CD14-positive monocyte (primary cell): Measurements from ENCODE around the gene FKBP4. TPM values are rescaled to one million over a fixed set of nuclear protein-coding genes. Genes with fewer than 3 reads are reported as not detected.

Experiments used
- DNase-seq, 3 donors: peaks; one replicate each; pipeline ENCODE4 v3.0.0-alpha.2; 2011 to 2022
- H2AFZ ChIP-seq: 2 replicates; pipeline ENCODE4 v1.6.0; 2012; ENCODE audit warnings: mild to moderate bottlenecking, low read depth, low read length, inconsistent platforms; ENCODE audit not compliant: insufficient read depth, poor library complexity, severe bottlenecking
- H3K27ac ChIP-seq, 2 donors: 1 replicate in 1 of 2; 2 replicates in 1 of 2; pipeline ENCODE4 v1.5.1; 2012 to 2013; ENCODE audit warnings: low read length in 2 of 2, control low read depth in 1 of 2, inconsistent platforms in 1 of 2, low read depth in 1 of 2, mild to moderate bottlenecking in 1 of 2
- H3K27me3 ChIP-seq, 2 donors: one replicate each; pipeline versions ENCODE4 v1.6.0 to v1.6.1; 2011 to 2013; ENCODE audit warnings: low read length in 2 of 2; ENCODE audit not compliant: control insufficient read depth in 2 of 2, insufficient read depth in 2 of 2
- H3K36me3 ChIP-seq, 2 donors: replicated peaks in 1 of 2; 1 replicate in 1 of 2; 2 replicates in 1 of 2; pipeline versions ENCODE4 v1.5.1 to v1.6.1; 2012 to 2013; ENCODE audit warnings: low read length in 2 of 2, control low read depth in 1 of 2, inconsistent platforms in 1 of 2, mild to moderate bottlenecking in 1 of 2; ENCODE audit not compliant: insufficient read depth in 2 of 2, control insufficient read depth in 1 of 2
- H3K4me1 ChIP-seq, 2 donors: 1 replicate in 1 of 2; 2 replicates in 1 of 2; pipeline versions ENCODE4 v1.5.1 to v1.6.1; 2012 to 2013; ENCODE audit warnings: low read length in 2 of 2, control low read depth in 1 of 2, inconsistent platforms in 1 of 2, mild to moderate bottlenecking in 1 of 2, moderate library complexity in 1 of 2; ENCODE audit not compliant: insufficient read depth in 2 of 2, control insufficient read depth in 1 of 2
- H3K4me2 ChIP-seq: replicated peaks from 2 replicates; pipeline ENCODE3; 2012; ENCODE audit warnings: low read length, moderate library complexity, mild to moderate bottlenecking; ENCODE audit not compliant: poor library complexity, severe bottlenecking; ENCODE audit errors: extremely low read depth
- H3K4me3 ChIP-seq, 3 experiments: fragments of 200-600 bp in 1 of 3; sonication (generic) in 1 of 3; replicated peaks in 1 of 3; 1 replicate in 2 of 3; 2 replicates in 1 of 3; pipeline ENCODE4 v1.5.1; 2011 to 2013; ENCODE audit warnings: low read length in 3 of 3, mild to moderate bottlenecking in 3 of 3, control low read depth in 2 of 3, low read depth in 2 of 3, inconsistent platforms in 1 of 3, moderate library complexity in 1 of 3
- H3K79me2 ChIP-seq: 2 replicates; pipeline ENCODE4 v1.6.0; 2012; ENCODE audit warnings: mild to moderate bottlenecking, control low read depth, inconsistent platforms, low read length, moderate library complexity; ENCODE audit not compliant: insufficient read depth
- H3K9ac ChIP-seq: 2 replicates; pipeline ENCODE4 v1.6.0; 2017; ENCODE audit warnings: low read length, mild to moderate bottlenecking; ENCODE audit not compliant: insufficient read depth, poor library complexity, severe bottlenecking
- H3K9me3 ChIP-seq, 2 donors: replicated peaks in 1 of 2; 1 replicate in 1 of 2; 2 replicates in 1 of 2; pipeline versions ENCODE4 v1.5.1 to v1.6.1; 2012 to 2013; ENCODE audit warnings: low read length in 2 of 2, control low read depth in 1 of 2; ENCODE audit not compliant: control insufficient read depth in 1 of 2, insufficient read depth in 1 of 2
- H4K20me1 ChIP-seq: 2 replicates; pipeline ENCODE4 v1.6.0; 2012; ENCODE audit warnings: mild to moderate bottlenecking, low read length, control low read depth, moderate library complexity; ENCODE audit not compliant: insufficient read depth
- H3K27ac Mint-ChIP-seq, 7 donors: one replicate each; pipeline ENCODE4 v1.8.0; 2020; ENCODE audit warnings: mild to moderate bottlenecking in 7 of 7, mixed read lengths in 7 of 7, moderate library complexity in 6 of 7, inconsistent platforms in 2 of 7
- H3K27me3 Mint-ChIP-seq, 3 donors: one replicate each; pipeline ENCODE4 v1.8.0; 2021 to 2022; ENCODE audit warnings: low read depth in 3 of 3, mild to moderate bottlenecking in 3 of 3, mixed read lengths in 3 of 3, moderate library complexity in 3 of 3, inconsistent platforms in 1 of 3
- H3K36me3 Mint-ChIP-seq, 2 donors: one replicate each; pipeline ENCODE4 v1.8.0; 2020; ENCODE audit warnings: mixed read lengths in 2 of 2, inconsistent platforms in 1 of 2, mild to moderate bottlenecking in 1 of 2
- H3K4me1 Mint-ChIP-seq: one replicate; pipeline ENCODE4 v1.8.0; 2020; ENCODE audit warnings: mild to moderate bottlenecking, mixed read lengths
- H3K4me3 Mint-ChIP-seq, 2 donors: one replicate each; pipeline ENCODE4 v1.8.0; 2020; ENCODE audit warnings: mild to moderate bottlenecking in 2 of 2, mixed read lengths in 2 of 2, moderate library complexity in 1 of 2
- H3K9me3 Mint-ChIP-seq, 7 donors: one replicate each; pipeline ENCODE4 v1.8.0; 2020 to 2022; ENCODE audit warnings: mixed read lengths in 7 of 7, mild to moderate bottlenecking in 6 of 7, moderate library complexity in 6 of 7, inconsistent platforms in 2 of 7
- CTCF ChIP-seq: fragments of 200-600 bp; IDR thresholded peaks from one replicate; pipeline ENCODE4 v1.8.0; 2022; ENCODE audit warnings: antibody characterized with exemption, mild to moderate bottlenecking
- WGBS: methylation state at CpG from one replicate; pipeline ENCODE4 v1.1.5; 2013; ENCODE audit warnings: missing lambda C conversion rate; ENCODE audit not compliant: insufficient coverage; 5-methylcytosine and 5-hydroxymethylcytosine counted together
- intact Hi-C, 2 donors: fragments of 100-400 bp; cut with micrococcal nuclease; formaldehyde crosslinking; loops; one replicate each; pipeline versions ENCODE4 v1.15.0 to v1.15.1; 2023
- polyA plus RNA-seq, 3 donors: library from polyadenylated mRNA; depleted of rRNA in 1 of 3; unstranded in 2 of 3; stranded (reverse) in 1 of 3; fragments of 300-500 nt in 2 of 3; fragments of >200 nt in 1 of 3; fragmentation: Illumina TruSeq in 2 of 3; gene quantifications; 1 replicate in 2 of 3; 2 replicates in 1 of 3; pipeline ENCODE4 v1.2.3, GENCODE V29; 2012 to 2021

The FKBP4 gene
- polyA plus RNA-seq, 3 donors, result 19.3 to 22.1 (median 20.1) TPM

- Histone ChIP-seq H3K79me2 (no peaks in the 10 kb centered on the region), H3K9me3 (no peaks in the 10 kb centered on the region), H4K20me1 (no peaks in the 10 kb centered on the region), H3K9ac (no peak overlapping the region), H3K4me2 (no peak overlapping the region), H3K27me3 (no peaks in the 10 kb centered on the region), H3K27ac (no peak overlapping the region), H2AFZ (no peak overlapping the region), H3K4me3 (no peak overlapping the region), H3K36me3 (peaks cover 18 to 21% of the 10 kb centered on the region in 2 donors), H3K4me1 (no peaks in the 10 kb centered on the region)
- H3K27me3 Mint-ChIP-seq, result no peaks in the 10 kb centered on the region
- no peak overlapping the region for H3K27ac Mint-ChIP-seq
- no peak overlapping the region for H3K4me3 Mint-ChIP-seq
- WGBS, result 84% methylated on average over 2 of the region's 6 CpGs
- peaks cover 26 to 43% of the 10 kb centered on the region in 2 donors for H3K36me3 Mint-ChIP-seq
- DNase-seq, result no peak
- no peaks in the 10 kb centered on the region for H3K9me3 Mint-ChIP-seq
- no peak for TF ChIP-seq CTCF
- intact Hi-C loops, result no loop called here
- H3K4me1 Mint-ChIP-seq, result no peaks in the 10 kb centered on the region
Measured at GRCh38 chr12:2845280-2845679, 50.5 kb downstream of the FKBP4 start.

DNA sequence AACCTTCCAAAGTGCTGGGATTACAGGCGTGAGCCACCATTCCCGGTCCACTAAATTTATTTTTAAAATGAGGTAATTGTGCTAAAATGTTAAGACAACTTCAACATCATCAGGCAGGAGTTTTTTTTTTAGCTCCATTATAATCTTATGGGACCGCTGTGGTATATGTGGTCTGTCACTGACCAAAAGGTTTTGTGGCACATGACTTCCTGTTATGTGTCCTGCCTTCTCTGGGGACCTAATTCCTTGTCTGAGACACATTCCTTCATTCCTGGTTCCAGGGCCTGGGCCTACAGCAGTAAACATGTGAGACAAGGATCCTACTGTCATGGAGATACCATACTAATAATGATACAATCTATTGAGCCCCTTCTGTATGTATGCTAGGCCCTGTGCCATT lies 57.2 kb downstream of the FKBP4 start:
- Histone ChIP-seq H3K27ac (no peak overlapping the region), H2AFZ (no peak overlapping the region), H3K79me2 (no peaks in the 10 kb centered on the region), H3K4me3 (no peak overlapping the region), H3K36me3 (peaks cover 2 to 8% of the 10 kb centered on the region in 2 donors), H3K4me1 (no peaks in the 10 kb centered on the region), H3K4me2 (no peak overlapping the region), H3K9ac (no peak overlapping the region), H4K20me1 (no peaks in the 10 kb centered on the region), H3K27me3 (no peaks in the 10 kb centered on the region), H3K9me3 (no peaks in the 10 kb centered on the region)
- no peak for DNase-seq
- no peak overlapping the region for H3K27ac Mint-ChIP-seq
- no peak overlapping the region for H3K4me3 Mint-ChIP-seq
- peaks cover 0 to 2% (median 0%) of the 10 kb centered on the region in 7 donors for H3K9me3 Mint-ChIP-seq
- WGBS, result no CpG with 5 or more reads among the region's 3 CpGs
- H3K4me1 Mint-ChIP-seq, result peaks cover 4% of the 10 kb centered on the region
- intact Hi-C loops, result loop anchor here (2.0 to 10.0 kb wide), 4 partner anchors 93 to 193 kb away; no protein-coding TSS in a partner anchor
- peaks cover 0 to 1% (median 0%) of the 10 kb centered on the region in 3 donors for H3K27me3 Mint-ChIP-seq
- peaks cover 15 to 27% of the 10 kb centered on the region in 2 donors for H3K36me3 Mint-ChIP-seq
- no peak for TF ChIP-seq CTCF
